CD4-positive, alpha-beta T cell (primary cell): ENCODE measurements around the gene AUTS2. TPM values are rescaled to one million over a fixed set of nuclear protein-coding genes. Genes with fewer than 3 reads are reported as not detected.

Experiments
- ATAC-seq: fragments of 200-7000 bp; cut with Tn5 transposase; one replicate; pipeline ENCODE4 v1.10.0; 2022; ENCODE audit warnings: mild to moderate bottlenecking; ENCODE audit not compliant: poor library complexity
- CTCF ChIA-PET: fragments of 350-600 bp; sonication (Branson Sonifier 250); formaldehyde crosslinking; loops from one replicate; lab custom pipeline; 2021; ENCODE audit warnings: antibody characterized with exemption, inconsistent platforms; lab: Charles Lee
- POLR2A ChIA-PET: fragments of 350-600 bp; sonication (Branson Sonifier 250); formaldehyde crosslinking; loops from one replicate; lab custom pipeline; 2021; ENCODE audit warnings: antibody characterized with exemption, inconsistent platforms; lab: Charles Lee
- DNase-seq, 14 experiments: peaks; one replicate each; pipeline ENCODE4 v3.0.0-alpha.2; 2013 to 2020; ENCODE audit warnings: mixed read lengths in 2 of 14
- H3K27ac ChIP-seq, 2 donors: one replicate each; pipeline versions ENCODE4 v1.5.1 to v1.7.0; 2013; ENCODE audit warnings: low read length in 2 of 2, low read depth in 1 of 2, mild to moderate bottlenecking in 1 of 2
- H3K27me3 ChIP-seq, 2 experiments: 1 replicate in 1 of 2; 2 replicates in 1 of 2; pipeline versions ENCODE4 v1.6.1 to v1.7.0; 2013; ENCODE audit warnings: low read length in 2 of 2, control low read depth in 1 of 2, mild to moderate bottlenecking in 1 of 2, moderate library complexity in 1 of 2; ENCODE audit not compliant: insufficient read depth in 2 of 2, control insufficient read depth in 1 of 2
- H3K36me3 ChIP-seq: one replicate; pipeline ENCODE4 v1.6.1; 2013; ENCODE audit warnings: low read length, control low read depth; ENCODE audit not compliant: insufficient read depth
- H3K4me1 ChIP-seq: one replicate; pipeline ENCODE4 v1.6.1; 2013; ENCODE audit warnings: low read length, control low read depth; ENCODE audit not compliant: insufficient read depth
- H3K4me3 ChIP-seq: one replicate; pipeline ENCODE4 v1.5.1; 2013; ENCODE audit warnings: mild to moderate bottlenecking, low read length, moderate library complexity
- H3K9me3 ChIP-seq, 2 experiments: 1 replicate in 1 of 2; 2 replicates in 1 of 2; pipeline versions ENCODE4 v1.6.1 to v1.7.0; 2013; ENCODE audit warnings: low read length in 2 of 2, mild to moderate bottlenecking in 2 of 2, control low read depth in 1 of 2, moderate library complexity in 1 of 2; ENCODE audit not compliant: control insufficient read depth in 1 of 2, insufficient read depth in 1 of 2
- H3K27ac Mint-ChIP-seq: one replicate; pipeline ENCODE4 v1.8.0; 2020; ENCODE audit warnings: mixed read lengths
- H3K27me3 Mint-ChIP-seq: one replicate; pipeline ENCODE4 v1.8.0; 2021; ENCODE audit warnings: mixed read lengths
- H3K36me3 Mint-ChIP-seq: one replicate; pipeline ENCODE4 v1.8.0; 2021; ENCODE audit warnings: low read depth, mixed read lengths
- H3K4me1 Mint-ChIP-seq: one replicate; pipeline ENCODE4 v1.8.0; 2021; ENCODE audit warnings: low read depth, mixed read lengths
- H3K4me3 Mint-ChIP-seq: one replicate; pipeline ENCODE4 v1.8.0; 2020; ENCODE audit warnings: mild to moderate bottlenecking, mixed read lengths
- H3K9me3 Mint-ChIP-seq: one replicate; pipeline ENCODE4 v1.8.0; 2020; ENCODE audit warnings: mixed read lengths
- CTCF ChIP-seq: fragments of 200-600 bp; IDR thresholded peaks from one replicate; pipeline ENCODE4 v1.8.0; 2022; ENCODE audit warnings: antibody characterized with exemption, mild to moderate bottlenecking
- intact Hi-C, 2 experiments: fragments of 100-400 bp; cut with DNase I in 1 of 2; cut with micrococcal nuclease in 1 of 2; formaldehyde crosslinking; loops; one replicate each; pipeline versions ENCODE4 v1.15.1 to v1.9.0; 2023 to 2025; cut with DNase I, micrococcal nuclease
- total RNA-seq, 174 experiments: library from RNA in 2 of 174; stranded (reverse) in 2 of 174; gene quantifications; one replicate each; pipeline ENCODE4 v1.2.3 and lab custom pipeline; 2021 to 2026

The AUTS2 gene
- total RNA-seq, 2 experiments from 2014 or later, result 43.6 to 47.6 TPM

- no peak for ATAC-seq
- CTCF ChIA-PET, result no interaction called here
- H3K4me1 ChIP-seq, result no peaks in the 10 kb centered on the region
Measured at GRCh38 chr7:70406186-70406949, 808.1 kb downstream of the AUTS2 start.

GRCh38 chr7:70406950-70407209 is 808.6 kb downstream of the AUTS2 start:
- ChIA-PET POLR2A (no interaction called here), CTCF (no interaction called here)
- Mint-ChIP-seq H3K4me3 (no peak overlapping the region), H3K27ac (no peak overlapping the region), H3K27me3 (no peaks in the 10 kb centered on the region), H3K4me1 (no peaks in the 10 kb centered on the region), H3K36me3 (no peaks in the 10 kb centered on the region), H3K9me3 (no peaks in the 10 kb centered on the region)
- Histone ChIP-seq H3K27me3 (no peaks in the 10 kb centered on the region), H3K27ac (no peak overlapping the region), H3K4me1 (no peaks in the 10 kb centered on the region), H3K36me3 (no peaks in the 10 kb centered on the region), H3K4me3 (no peak overlapping the region), H3K9me3 (no peaks in the 10 kb centered on the region)
- intact Hi-C loops, result no loop called here
- ATAC-seq (no peak), DNase-seq (no peak)
- TF ChIP-seq CTCF, result no peak

More at GRCh38 chr7:70406186-70406949, 808.1 kb downstream of the AUTS2 start:
- Mint-ChIP-seq H3K9me3 (no peaks in the 10 kb centered on the region), H3K36me3 (no peaks in the 10 kb centered on the region), H3K27ac (no peak overlapping the region), H3K4me1 (no peaks in the 10 kb centered on the region), H3K4me3 (no peak overlapping the region), H3K27me3 (no peaks in the 10 kb centered on the region)
- Histone ChIP-seq H3K36me3 (no peaks in the 10 kb centered on the region), H3K27ac (no peak overlapping the region), H3K27me3 (no peaks in the 10 kb centered on the region), H3K4me3 (no peak overlapping the region), H3K9me3 (no peaks in the 10 kb centered on the region)
- intact Hi-C loops, result no loop called here
- no peak for TF ChIP-seq CTCF
- POLR2A ChIA-PET, result no interaction called here
- no peak for DNase-seq

DNA sequence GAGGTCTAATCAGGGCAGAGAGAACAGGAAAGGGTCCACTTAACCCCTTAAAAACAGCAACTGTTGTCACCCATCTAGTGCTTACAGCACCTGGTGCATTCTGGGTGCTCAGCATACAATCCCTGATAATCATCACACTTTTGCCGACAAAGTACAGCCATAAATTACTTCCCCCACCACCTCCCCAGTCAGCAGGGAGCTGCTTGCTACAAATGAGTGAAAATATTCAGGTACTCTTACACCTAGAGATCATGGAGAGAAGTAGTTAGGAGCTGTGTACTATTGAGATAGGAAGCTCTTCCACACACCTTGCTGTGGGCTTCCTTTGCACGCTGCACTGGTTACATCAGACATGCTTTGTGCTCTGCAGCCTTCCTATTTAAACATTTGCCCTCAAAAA is 810.2 kb downstream of the AUTS2 start:
- no peaks in the 10 kb centered on the region for H3K27me3 Mint-ChIP-seq
- no peak for ATAC-seq
- ChIA-PET POLR2A (no interaction called here), CTCF (no interaction called here)
- no peaks in the 10 kb centered on the region for H3K36me3 ChIP-seq
- no peaks in the 10 kb centered on the region for H3K27me3 ChIP-seq
- H3K36me3 Mint-ChIP-seq, result no peaks in the 10 kb centered on the region
- H3K9me3 ChIP-seq, result no peaks in the 10 kb centered on the region
- no peaks in the 10 kb centered on the region for H3K9me3 Mint-ChIP-seq
- H3K4me3 ChIP-seq, result no peak overlapping the region
- no peak overlapping the region for H3K27ac ChIP-seq
- no peak for DNase-seq
- no peak overlapping the region for H3K4me3 Mint-ChIP-seq
- H3K4me1 ChIP-seq, result no peaks in the 10 kb centered on the region
- no peak for TF ChIP-seq CTCF
- no peak overlapping the region for H3K27ac Mint-ChIP-seq
- intact Hi-C loops, result no loop called here
- no peaks in the 10 kb centered on the region for H3K4me1 Mint-ChIP-seq
